ENCODE measurements around the gene GNB3.
"Not testable (repeated sequence)": the region's sequence is repeated elsewhere in the genome, so short reads cannot be mapped to it uniquely, and the experiment has no call there.

Gene GNB3

DNA sequence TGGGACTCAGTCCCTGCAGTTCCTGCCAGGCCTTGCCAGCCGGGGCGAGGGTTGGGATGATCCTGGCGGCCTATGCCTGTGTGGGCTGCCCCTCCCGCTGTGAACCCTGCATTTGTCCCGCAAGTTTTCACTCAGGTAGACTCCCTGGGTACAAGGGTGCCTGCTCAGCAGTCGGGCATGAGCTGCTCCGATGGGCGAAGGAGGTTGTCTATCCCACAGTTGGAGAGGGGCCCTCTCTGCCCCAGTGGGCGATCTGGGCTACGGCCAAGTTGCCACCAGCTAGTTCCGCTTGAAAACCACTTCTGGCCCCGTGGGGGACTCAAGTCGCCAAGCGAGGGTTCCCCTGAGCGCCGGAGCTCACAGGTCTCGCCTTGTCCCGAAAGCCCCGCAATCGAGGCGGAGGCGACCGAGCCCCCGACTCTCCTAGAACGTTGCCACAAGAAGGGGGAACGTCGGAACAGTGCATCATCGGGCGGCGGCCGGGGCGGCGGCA lies 26.2 kb downstream of the GNB3 start:
- H3K4me1 ChIP-seq (ENCODE audit: insufficient read depth, low read length) = peaks cover 11% of the 10 kb centered on the region
- H3K9me3 ChIP-seq (ENCODE audit: control insufficient read depth, insufficient read depth, low read length) = no peaks in the 10 kb centered on the region
- H3K36me3 ChIP-seq (ENCODE audit: insufficient read depth, low read length) = peaks cover 12% of the 10 kb centered on the region
- peak overlapping the region; percentile 61 for H3K9ac ChIP-seq (ENCODE audit: low read depth, low read length)

DNA sequence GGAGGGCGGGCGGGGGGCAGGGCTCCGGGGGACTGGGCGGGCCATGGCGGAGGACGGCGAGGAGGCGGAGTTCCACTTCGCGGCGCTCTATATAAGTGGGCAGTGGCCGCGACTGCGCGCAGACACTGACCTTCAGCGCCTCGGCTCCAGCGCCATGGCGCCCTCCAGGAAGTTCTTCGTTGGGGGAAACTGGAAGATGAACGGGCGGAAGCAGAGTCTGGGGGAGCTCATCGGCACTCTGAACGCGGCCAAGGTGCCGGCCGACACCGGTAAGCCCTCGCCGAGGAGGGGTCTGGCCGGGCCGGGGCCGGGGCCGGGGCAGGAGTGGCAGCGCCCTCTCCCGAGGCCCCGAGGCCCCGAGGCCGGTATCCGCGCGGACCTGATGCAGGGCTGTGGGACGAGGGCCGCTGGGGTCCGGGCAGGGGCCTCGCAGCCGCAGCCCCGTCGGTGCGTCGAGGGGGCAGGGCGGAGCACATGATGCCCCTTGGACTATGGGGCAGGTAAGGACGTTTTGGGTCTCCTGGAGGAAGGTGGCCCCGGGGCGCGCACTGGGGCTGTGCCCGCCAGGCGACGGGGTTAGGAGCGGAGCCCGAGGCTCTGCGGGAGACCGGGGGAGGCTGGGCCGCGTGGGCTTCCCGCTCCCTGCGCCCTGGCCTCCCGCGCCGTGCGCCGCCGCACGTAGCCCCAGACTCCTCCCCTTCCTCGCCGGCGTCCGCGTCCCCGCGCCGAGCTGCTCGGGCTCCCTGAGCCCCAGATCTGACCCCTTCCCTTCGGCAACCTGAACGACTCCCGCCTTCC lies 26.9 kb downstream of the GNB3 start, which contains the start of gene TPI1:
Gene TPI1, plus strand, starts transcription at position 119 of the 798 bp plus-strand sequence. Its CDS starts 36 bp downstream, at position 155.
- H3K4me1 ChIP-seq (ENCODE audit: insufficient read depth, low read length) = peaks cover 11% of the 10 kb centered on the region
- H3K9me3 ChIP-seq (ENCODE audit: control insufficient read depth, insufficient read depth, low read length) = no peaks in the 10 kb centered on the region
- peak within 1 kb of the TSS; percentile 69 for H3K9ac ChIP-seq (ENCODE audit: low read depth, low read length)
- H3K36me3 ChIP-seq (ENCODE audit: insufficient read depth, low read length) = peaks cover 9% of the 10 kb centered on the region

DNA sequence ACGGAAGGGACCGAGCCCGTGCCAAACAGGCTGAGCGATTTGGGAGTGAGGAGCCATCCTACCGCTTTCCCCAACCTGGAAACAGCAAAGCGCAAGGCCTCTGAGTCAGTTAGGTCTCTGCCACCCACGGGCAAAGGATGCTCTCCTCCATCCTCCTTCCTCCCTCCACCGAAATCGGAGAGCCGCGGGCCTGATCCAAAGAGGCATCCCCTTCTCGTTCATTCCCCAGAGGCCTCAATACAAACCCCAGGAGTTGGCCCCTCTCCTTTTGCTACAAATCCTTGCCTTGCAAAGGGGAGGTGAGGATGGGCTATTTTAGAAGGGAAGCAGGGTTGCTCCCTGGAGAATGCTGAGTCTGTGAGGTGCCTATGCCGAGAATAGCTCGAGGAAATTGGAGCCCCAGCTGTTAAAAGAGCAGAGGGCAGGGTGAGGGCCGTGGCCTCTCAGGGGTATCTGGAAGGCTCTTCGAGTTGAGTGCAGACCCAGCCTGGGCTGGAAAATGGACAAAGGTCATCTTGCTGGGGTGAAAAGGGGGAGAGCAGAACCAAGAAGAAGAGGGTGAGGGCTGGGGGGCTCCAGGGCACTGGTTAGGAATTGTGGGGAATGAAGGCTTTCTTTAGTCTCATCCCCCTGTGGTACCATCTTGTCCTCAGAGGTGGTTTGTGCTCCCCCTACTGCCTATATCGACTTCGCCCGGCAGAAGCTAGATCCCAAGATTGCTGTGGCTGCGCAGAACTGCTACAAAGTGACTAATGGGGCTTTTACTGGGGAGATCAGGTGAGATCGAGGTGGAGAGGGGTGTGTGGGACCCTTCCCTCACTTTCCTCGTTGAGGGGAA lies 27.7 kb downstream of the GNB3 start:
- peak overlapping the region; percentile 69 for H3K9ac ChIP-seq (ENCODE audit: low read depth, low read length)
- H3K9me3 ChIP-seq (ENCODE audit: control insufficient read depth, insufficient read depth, low read length) = no peaks in the 10 kb centered on the region
- H3K4me1 ChIP-seq (ENCODE audit: insufficient read depth, low read length) = peaks cover 11% of the 10 kb centered on the region
- H3K36me3 ChIP-seq (ENCODE audit: insufficient read depth, low read length) = peaks cover 9% of the 10 kb centered on the region

DNA sequence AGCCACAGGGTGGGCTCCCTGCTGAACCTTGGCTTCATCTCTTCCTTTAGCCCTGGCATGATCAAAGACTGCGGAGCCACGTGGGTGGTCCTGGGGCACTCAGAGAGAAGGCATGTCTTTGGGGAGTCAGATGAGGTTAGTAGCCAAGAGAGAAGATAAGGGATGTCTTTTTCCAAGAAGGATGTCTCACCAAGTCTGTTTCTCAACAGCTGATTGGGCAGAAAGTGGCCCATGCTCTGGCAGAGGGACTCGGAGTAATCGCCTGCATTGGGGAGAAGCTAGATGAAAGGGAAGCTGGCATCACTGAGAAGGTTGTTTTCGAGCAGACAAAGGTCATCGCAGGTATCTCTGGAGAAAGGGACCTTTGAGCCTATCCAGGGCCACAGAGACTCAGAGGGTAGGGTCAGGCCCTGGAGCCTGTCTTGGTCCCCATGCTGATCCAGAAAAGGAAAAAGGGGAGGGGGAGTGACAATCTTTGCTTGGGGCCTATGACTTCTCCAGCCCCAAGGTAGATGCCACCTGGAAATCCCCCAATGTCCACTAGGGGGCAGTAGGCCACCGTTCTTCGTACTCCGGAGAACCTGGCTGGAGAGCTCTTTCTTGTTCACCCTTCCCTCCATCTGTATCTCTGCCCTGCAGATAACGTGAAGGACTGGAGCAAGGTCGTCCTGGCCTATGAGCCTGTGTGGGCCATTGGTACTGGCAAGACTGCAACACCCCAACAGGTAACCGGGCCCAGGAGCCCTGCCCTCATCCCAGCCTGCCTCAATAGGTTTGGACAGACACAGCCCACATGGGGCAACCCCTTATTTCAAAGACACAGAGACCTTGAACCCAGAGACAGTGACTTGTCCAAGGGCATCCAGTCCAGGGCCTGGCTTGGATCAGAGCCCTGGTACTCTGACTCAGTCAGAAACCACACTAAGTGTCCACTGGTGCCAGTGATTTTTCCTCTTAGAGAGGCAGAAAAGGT lies 28.6 kb downstream of the GNB3 start:
- Histone ChIP-seq H3K4me1 (ENCODE audit: insufficient read depth, low read length) (peaks cover 11% of the 10 kb centered on the region), H3K9me3 (ENCODE audit: control insufficient read depth, insufficient read depth, low read length) (no peaks in the 10 kb centered on the region), H3K36me3 (ENCODE audit: insufficient read depth, low read length) (peaks cover 9% of the 10 kb centered on the region), H3K9ac (ENCODE audit: low read depth, low read length) (peak overlapping the region; percentile 69; the same call in 1 of the 2 replicates)

DNA sequence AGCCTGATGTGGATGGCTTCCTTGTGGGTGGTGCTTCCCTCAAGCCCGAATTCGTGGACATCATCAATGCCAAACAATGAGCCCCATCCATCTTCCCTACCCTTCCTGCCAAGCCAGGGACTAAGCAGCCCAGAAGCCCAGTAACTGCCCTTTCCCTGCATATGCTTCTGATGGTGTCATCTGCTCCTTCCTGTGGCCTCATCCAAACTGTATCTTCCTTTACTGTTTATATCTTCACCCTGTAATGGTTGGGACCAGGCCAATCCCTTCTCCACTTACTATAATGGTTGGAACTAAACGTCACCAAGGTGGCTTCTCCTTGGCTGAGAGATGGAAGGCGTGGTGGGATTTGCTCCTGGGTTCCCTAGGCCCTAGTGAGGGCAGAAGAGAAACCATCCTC lies 29.6 kb downstream of the GNB3 start:
- peaks cover 11% of the 10 kb centered on the region for H3K4me1 ChIP-seq (ENCODE audit: insufficient read depth, low read length)
- not testable (repeated sequence) for H3K9ac ChIP-seq (ENCODE audit: low read depth, low read length); H3K9me3 ChIP-seq (ENCODE audit: control insufficient read depth, insufficient read depth, low read length); H3K36me3 ChIP-seq (ENCODE audit: insufficient read depth, low read length)

DNA sequence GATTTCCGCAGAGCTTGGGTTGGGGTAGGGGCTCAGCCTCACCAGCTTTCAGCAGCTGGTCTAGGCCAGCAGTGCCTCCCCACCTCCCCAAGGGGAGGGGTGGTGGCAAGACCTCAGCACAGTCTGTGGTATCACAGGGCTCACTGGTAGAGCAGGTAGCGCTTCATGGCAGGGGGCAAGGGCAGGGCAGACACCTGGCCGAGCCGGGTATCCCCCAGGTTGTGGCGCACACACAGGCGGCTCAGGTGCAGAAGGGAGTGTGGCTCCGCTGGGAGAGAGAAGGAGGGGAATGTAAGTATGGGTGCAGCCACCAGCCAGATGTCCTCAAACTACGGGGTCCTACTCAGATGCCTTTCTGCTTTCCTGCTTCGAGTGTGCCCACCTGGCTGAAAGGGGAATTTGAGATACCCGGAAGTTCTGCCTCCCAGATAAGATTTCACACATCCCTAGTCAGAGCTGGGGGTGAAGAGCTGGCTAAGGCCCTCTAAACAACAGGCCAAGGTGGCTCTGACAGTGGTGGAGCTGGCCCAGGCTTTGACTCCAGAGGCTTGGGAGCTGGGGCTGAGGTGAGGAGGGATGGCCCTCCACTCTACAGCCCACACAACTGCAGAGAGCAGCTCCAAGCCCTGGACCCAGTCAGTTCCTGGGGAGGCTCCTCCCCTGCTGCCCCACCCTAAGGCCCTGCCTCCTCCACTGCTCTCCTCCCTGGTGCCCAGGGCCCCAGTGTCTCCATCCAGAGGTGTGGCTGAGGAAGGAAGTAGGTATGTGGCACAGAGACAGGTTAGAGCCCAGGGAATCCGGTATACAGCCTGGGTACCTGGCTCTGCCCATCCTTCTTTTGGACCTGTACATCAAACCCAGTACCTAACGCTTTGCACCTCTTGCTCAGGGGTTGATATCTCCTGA lies 30.6 kb downstream of the GNB3 start:
- H3K9me3 ChIP-seq (ENCODE audit: control insufficient read depth, insufficient read depth, low read length) = no peaks in the 10 kb centered on the region
- peak overlapping the region; percentile 82 for H3K9ac ChIP-seq (ENCODE audit: low read depth, low read length)
- peaks cover 7% of the 10 kb centered on the region; the same call in 1 of the 2 replicates for H3K36me3 ChIP-seq (ENCODE audit: insufficient read depth, low read length)
- peaks cover 5% of the 10 kb centered on the region; the same call in 1 of the 2 replicates for H3K4me1 ChIP-seq (ENCODE audit: insufficient read depth, low read length)

DNA sequence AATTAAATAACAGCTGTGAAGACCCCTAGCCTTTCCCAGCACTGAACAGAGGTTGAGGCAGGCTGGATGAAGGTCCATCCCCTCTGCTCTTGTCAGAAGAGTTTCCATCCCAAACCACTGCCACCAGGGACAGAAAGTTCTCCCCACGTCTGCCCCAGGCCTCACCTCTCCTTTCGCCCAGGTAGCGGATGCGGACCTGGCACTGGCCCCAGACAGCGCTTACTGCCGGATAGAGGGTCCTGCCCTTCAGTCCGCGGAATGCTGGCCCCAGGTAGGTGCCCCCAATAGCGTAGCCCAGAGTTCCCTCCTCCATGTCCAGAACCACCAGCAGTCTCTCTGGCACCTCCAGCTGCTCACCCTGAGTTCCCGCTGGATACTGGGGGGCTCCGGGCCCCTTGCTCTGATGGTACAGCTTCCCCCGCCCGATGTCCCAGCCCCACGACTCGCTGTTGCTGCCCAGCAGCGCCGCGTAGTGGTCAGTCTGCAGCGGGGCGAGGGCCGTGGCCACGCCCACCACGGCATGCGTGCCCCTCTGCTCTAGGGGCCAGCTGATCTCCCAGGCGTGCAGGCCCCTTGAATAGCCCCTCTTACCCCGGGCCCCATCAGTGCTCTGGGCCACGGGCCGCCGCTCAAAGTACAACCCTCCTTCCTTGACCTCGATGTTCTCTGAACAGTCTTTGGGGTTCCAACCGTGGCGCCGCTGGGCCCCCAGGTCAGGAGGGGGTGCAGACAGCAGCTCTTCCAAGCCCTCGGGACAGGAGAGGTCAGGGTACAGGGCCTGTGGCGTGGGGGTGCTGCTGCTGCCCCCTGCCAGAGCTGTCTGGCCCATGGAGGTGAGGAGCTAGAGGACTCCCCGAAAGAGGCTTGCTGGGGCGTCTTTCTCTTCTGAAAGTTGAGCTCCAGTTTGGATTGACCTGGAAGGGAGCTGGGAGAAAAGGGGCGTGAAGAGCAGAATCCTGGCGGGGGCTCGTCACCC lies 31.6 kb downstream of the GNB3 start:
- peak overlapping the region; percentile 82 for H3K9ac ChIP-seq (ENCODE audit: low read depth, low read length)
- peaks cover 5% of the 10 kb centered on the region; the same call in 1 of the 2 replicates for H3K4me1 ChIP-seq (ENCODE audit: insufficient read depth, low read length)
- peaks cover 7% of the 10 kb centered on the region for H3K36me3 ChIP-seq (ENCODE audit: insufficient read depth, low read length)

DNA sequence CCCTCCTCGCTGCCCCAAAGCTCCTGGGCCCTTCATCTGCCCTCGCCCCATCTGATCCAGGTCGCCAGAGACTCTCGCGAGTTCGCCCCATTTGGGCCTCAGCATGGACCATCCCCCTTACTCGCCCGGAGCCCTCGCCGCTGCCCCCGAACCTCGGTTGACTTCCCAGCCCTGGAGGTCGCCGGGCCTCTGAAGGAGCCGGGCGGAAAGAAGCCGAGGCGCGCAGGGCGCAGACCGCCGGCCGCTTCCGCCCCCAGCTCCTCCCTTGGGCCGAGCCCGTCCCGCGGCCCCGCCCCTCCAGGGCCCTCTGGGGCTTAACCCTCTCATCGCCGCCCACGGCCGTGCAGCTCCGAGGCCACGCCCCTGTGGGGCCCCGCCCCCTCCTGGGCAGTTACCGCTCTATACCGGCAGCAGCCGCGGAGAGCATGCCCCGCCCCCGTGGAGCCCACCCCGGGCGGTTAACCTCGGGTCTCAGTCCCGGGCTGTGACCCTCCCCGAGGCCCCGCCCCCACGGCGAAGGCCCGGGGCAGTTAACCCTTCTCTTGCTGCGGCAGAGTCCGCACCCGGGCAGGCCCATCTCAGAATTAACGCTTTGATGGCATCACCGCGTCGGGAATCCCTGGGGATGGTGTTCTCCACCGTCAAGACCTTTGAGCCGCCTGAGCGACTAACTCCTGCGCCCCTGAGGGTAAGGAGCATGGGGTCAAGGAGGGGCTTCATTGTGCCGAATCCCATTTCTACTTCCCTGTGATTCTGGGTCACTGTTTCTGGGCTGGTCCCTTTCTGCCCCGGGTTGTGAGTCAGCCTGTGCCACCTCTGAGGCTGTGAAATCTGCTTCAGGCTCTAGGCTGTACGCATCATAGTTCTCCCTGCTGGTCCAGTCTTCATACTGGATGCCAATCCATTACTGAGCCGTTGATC lies 32.6 kb downstream of the GNB3 start, which contains the start of gene SPSB2:
Gene SPSB2, minus strand, starts transcription at position 210 of the 921 bp plus-strand sequence. CDS start 402 bp downstream, outside the sequence.
- H3K36me3 ChIP-seq (ENCODE audit: insufficient read depth, low read length) = peaks cover 7% of the 10 kb centered on the region
- peaks cover 5% of the 10 kb centered on the region; the same call in 1 of the 2 replicates for H3K4me1 ChIP-seq (ENCODE audit: insufficient read depth, low read length)
- no peaks in the 10 kb centered on the region for H3K9me3 ChIP-seq (ENCODE audit: control insufficient read depth, insufficient read depth, low read length)
- H3K9ac ChIP-seq (ENCODE audit: low read depth, low read length) = peak within 1 kb of the TSS; percentile 82

More for the DNA sequence above, 31.6 kb downstream of the GNB3 start:
- no peaks in the 10 kb centered on the region for H3K9me3 ChIP-seq (ENCODE audit: control insufficient read depth, insufficient read depth, low read length)

DNA sequence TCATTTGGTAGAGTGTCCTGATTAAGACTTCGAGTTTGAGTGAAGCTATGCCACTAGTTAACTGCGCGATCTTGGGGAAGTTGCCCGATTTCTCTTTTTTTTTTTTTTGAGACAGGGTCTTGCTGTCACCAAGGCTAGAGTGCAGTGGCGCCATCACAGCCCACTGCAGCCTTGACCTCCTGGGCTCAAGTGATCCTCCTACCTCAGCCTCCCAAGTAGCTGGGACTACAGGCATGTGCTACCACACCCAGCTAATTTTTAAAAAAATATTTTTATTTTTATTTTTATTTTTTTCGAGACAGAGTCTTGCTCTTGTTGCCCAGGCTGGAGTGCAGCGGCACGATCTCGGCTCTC lies 33.3 kb downstream of the GNB3 start:
- peak overlapping the region; percentile 79 for H3K9ac ChIP-seq (ENCODE audit: low read depth, low read length)
- H3K36me3 ChIP-seq (ENCODE audit: insufficient read depth, low read length); H3K4me1 ChIP-seq (ENCODE audit: insufficient read depth, low read length); H3K9me3 ChIP-seq (ENCODE audit: control insufficient read depth, insufficient read depth, low read length): not testable (repeated sequence)

DNA sequence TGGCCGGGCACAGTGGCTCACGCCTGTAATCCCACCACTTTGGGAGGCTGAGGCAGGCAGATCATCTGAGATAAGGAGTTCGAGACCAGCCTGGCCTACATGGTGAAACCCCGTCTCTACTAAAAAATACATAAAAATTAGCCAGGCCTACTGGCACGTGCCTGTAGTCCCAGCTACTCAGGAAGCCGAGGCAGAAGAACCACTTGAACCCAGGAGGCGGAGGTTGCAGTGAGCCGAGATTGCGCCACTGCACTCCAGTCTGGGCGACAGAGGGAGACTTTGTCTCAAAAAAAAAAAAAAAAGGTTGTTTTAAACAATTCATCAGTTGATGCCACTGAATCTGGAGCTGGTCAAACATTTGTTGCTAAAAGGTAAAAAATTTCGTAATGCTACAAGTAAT lies 39.1 kb downstream of the GNB3 start:
- H3K4me1 ChIP-seq (ENCODE audit: insufficient read depth, low read length); H3K9ac ChIP-seq (ENCODE audit: low read depth, low read length); H3K36me3 ChIP-seq (ENCODE audit: insufficient read depth, low read length); H3K9me3 ChIP-seq (ENCODE audit: control insufficient read depth, insufficient read depth, low read length): not testable (repeated sequence)

DNA sequence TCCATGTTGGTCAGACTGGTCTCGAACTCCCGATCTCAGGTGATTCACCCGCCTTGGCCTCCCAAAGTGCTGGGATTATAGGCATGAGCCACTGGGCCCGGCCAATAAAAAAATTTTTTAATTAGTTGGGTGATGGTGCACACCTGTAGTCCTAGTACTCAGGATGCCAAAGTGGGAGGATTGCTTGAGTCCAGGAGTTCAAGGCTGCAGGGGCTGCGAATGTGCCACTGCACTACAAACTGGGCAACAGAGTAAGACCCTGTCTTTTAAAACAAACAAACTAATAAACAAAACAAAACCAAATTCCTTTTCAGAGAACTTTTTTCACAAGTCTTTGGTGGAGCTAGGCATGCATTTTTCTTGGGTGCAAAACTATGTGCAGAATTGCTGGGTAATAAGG lies 42.5 kb downstream of the GNB3 start:
- H3K4me1 ChIP-seq (ENCODE audit: insufficient read depth, low read length) = peaks cover 18% of the 10 kb centered on the region
- no peaks in the 10 kb centered on the region for H3K9me3 ChIP-seq (ENCODE audit: control insufficient read depth, insufficient read depth, low read length)

More for the DNA sequence above, 42.5 kb downstream of the GNB3 start:
- no peak overlapping the region for H3K9ac ChIP-seq (ENCODE audit: low read depth, low read length)
- no peaks in the 10 kb centered on the region for H3K36me3 ChIP-seq (ENCODE audit: insufficient read depth, low read length)

Measured in ES-I3 (cell line).